Measurements from ENCODE around the gene UNC93A. TPM values are rescaled to one million over a fixed set of nuclear protein-coding genes. Genes with fewer than 3 reads are reported as not detected.
"Not testable (repeated sequence)": the region's sequence is repeated elsewhere in the genome, so short reads cannot be mapped to it uniquely, and the experiment has no call there.

UNC93A gene
- total RNA-seq, 1 experiment from 2014 or later = not detected

GRCh38 chr6:167305796-167306195 lies 14.7 kb downstream of the UNC93A start:
- H3K36me3 Mint-ChIP-seq (ENCODE audit: insufficient read depth, unreplicated experiment) = peaks cover 6% of the 10 kb centered on the region
- BruUV-seq (replicated peaks) = no TSS peak
- H3K9me3 Mint-ChIP-seq (ENCODE audit: low read depth, unreplicated experiment) = peaks cover 4% of the 10 kb centered on the region
- no peak for TF ChIP-seq CTCF (IDR thresholded peaks at IDR 0.05; ENCODE audit: unreplicated experiment)
- no peak for DNase-seq
- CTCF ChIA-PET = interaction anchor here (1.1 kb wide), 1 partner anchor 14 kb away, joined by 3 read pairs; the partner anchor contains the start of gene UNC93A
- H3K27me3 Mint-ChIP-seq (ENCODE audit: unreplicated experiment) = peaks cover 60% of the 10 kb centered on the region
- peaks cover 21% of the 10 kb centered on the region for H3K4me1 Mint-ChIP-seq (ENCODE audit: low read depth, unreplicated experiment)
- no peak overlapping the region for H3K27ac Mint-ChIP-seq (ENCODE audit: unreplicated experiment)
- H3K4me3 Mint-ChIP-seq (ENCODE audit: low read depth, unreplicated experiment) = no peak overlapping the region
- intact Hi-C loops (cut with micrococcal nuclease; ENCODE audit: unreplicated experiment) = no loop called here

DNA sequence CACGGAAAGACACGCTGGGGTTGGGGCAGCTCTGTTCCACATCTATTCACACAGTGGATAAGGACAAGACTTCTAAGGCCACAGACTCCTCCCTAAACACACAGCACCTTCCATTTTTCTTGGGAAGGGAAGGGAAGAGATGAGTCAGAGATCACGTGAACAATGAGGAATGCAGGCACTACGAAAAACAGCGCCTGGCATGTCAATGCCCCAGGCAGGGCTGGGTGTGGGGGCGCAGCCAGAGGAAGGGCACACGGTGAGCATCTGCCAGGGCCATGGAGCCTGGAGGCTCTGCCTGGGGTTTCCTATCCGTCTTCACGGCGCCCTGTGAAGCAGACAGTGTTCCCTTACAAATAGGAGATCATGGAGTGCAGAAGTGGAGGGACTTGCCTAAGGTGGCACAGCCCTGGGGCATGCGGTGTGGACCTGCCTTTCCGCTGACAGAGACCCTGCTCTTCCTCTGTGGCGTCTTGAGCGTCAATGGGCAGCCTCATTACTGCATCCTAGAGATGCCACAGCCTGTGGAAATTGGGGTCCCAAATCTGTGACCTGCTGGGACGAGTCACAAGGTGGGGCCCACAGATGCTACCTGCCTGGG lies 15.4 kb downstream of the UNC93A start:
- peaks cover 4% of the 10 kb centered on the region for H3K9me3 Mint-ChIP-seq (ENCODE audit: low read depth, unreplicated experiment)
- TF ChIP-seq CTCF (IDR thresholded peaks at IDR 0.05; ENCODE audit: unreplicated experiment) = no peak
- intact Hi-C loops (cut with micrococcal nuclease; ENCODE audit: unreplicated experiment) = no loop called here
- BruUV-seq (replicated peaks) = no TSS peak
- DNase-seq = peak; percentile 18
- peaks cover 6% of the 10 kb centered on the region for H3K36me3 Mint-ChIP-seq (ENCODE audit: insufficient read depth, unreplicated experiment)
- H3K27ac Mint-ChIP-seq (ENCODE audit: unreplicated experiment) = no peak overlapping the region
- H3K4me3 Mint-ChIP-seq (ENCODE audit: low read depth, unreplicated experiment) = no peak overlapping the region
- CTCF ChIA-PET = no interaction called here
- H3K4me1 Mint-ChIP-seq (ENCODE audit: low read depth, unreplicated experiment) = peaks cover 27% of the 10 kb centered on the region
- peaks cover 67% of the 10 kb centered on the region for H3K27me3 Mint-ChIP-seq (ENCODE audit: unreplicated experiment)

DNA sequence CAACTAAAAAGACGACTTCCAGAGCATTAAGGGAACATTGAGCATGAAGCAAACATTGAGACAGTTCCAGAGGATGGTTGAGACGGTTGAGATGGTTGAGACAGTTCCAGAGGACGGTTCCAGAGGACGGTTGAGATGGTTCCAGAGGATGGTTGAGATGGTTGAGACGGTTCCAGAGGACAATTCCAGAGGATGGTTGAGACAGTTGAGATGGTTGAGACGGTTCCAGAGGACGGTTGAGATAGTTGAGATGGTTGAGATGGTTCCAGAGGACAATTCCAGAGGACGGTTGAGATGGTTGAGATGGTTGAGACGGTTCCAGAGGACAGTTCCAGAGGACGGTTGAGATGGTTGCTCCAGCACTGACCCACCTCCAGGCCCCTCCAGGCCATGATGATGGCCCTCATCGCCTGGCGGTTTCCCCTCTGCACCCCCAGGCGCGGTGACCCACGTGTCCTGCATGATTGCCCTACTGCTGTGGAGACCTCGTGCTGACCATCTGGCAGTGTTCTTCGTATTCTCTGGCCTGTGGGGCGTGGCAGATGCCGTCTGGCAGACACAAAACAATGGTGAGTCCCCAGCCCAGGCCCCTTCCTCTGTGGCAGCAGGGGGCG lies 16.3 kb downstream of the UNC93A start:
- H3K36me3 Mint-ChIP-seq (ENCODE audit: insufficient read depth, unreplicated experiment) = peaks cover 6% of the 10 kb centered on the region
- no TSS peak for BruUV-seq (replicated peaks)
- peaks cover 4% of the 10 kb centered on the region for H3K9me3 Mint-ChIP-seq (ENCODE audit: low read depth, unreplicated experiment)
- CTCF ChIA-PET = no interaction called here
- no peak for DNase-seq
- TF ChIP-seq CTCF (IDR thresholded peaks at IDR 0.05; ENCODE audit: unreplicated experiment) = no peak
- no peak overlapping the region for H3K27ac Mint-ChIP-seq (ENCODE audit: unreplicated experiment)
- no peak overlapping the region for H3K4me3 Mint-ChIP-seq (ENCODE audit: low read depth, unreplicated experiment)
- H3K4me1 Mint-ChIP-seq (ENCODE audit: low read depth, unreplicated experiment) = peaks cover 27% of the 10 kb centered on the region
- intact Hi-C loops (cut with micrococcal nuclease; ENCODE audit: unreplicated experiment) = no loop called here
- peaks cover 66% of the 10 kb centered on the region for H3K27me3 Mint-ChIP-seq (ENCODE audit: unreplicated experiment)

DNA sequence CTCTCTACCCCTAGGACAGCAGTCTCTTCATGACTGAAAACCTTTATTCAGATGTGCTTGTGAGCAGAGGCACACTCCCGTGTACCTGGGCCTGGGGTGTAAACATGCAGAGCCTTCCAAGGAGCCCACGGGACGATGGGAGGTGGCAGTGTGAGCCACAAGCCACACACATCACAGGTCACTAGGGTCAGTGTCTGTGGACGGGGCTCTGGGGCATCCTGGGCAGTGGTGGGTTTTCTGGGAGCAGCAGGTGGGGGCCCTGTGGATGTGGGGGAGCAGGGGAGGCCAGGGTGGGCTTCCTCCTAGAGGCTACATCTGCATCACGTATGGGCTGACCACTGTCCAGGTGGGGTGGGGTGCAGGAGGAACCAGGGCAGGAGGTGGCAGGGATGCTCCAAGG lies 17.1 kb downstream of the UNC93A start:
- no peak for TF ChIP-seq CTCF (IDR thresholded peaks at IDR 0.05; ENCODE audit: unreplicated experiment)
- Mint-ChIP-seq H3K27ac (ENCODE audit: unreplicated experiment) (no peak overlapping the region), H3K4me3 (ENCODE audit: low read depth, unreplicated experiment) (no peak overlapping the region), H3K36me3 (ENCODE audit: insufficient read depth, unreplicated experiment) (peaks cover 6% of the 10 kb centered on the region), H3K9me3 (ENCODE audit: low read depth, unreplicated experiment) (peaks cover 4% of the 10 kb centered on the region), H3K27me3 (ENCODE audit: unreplicated experiment) (peaks cover 66% of the 10 kb centered on the region), H3K4me1 (ENCODE audit: low read depth, unreplicated experiment) (peaks cover 27% of the 10 kb centered on the region)
- intact Hi-C loops (cut with micrococcal nuclease; ENCODE audit: unreplicated experiment) = no loop called here
- no TSS peak for BruUV-seq (replicated peaks)
- CTCF ChIA-PET = no interaction called here
- DNase-seq = no peak

- CTCF ChIA-PET = interaction anchor here (0.8 to 1.5 kb wide), 2 partner anchors 21 to 41 kb away, joined by 3 to 9 read pairs; no protein-coding TSS in a partner anchor
- H3K4me3 Mint-ChIP-seq (ENCODE audit: low read depth, unreplicated experiment); H3K9me3 Mint-ChIP-seq (ENCODE audit: low read depth, unreplicated experiment); intact Hi-C loops (cut with micrococcal nuclease; ENCODE audit: unreplicated experiment); DNase-seq; BruUV-seq (replicated peaks); H3K27ac Mint-ChIP-seq (ENCODE audit: unreplicated experiment); H3K36me3 Mint-ChIP-seq (ENCODE audit: insufficient read depth, unreplicated experiment): not testable (repeated sequence)
- Mint-ChIP-seq H3K4me1 (ENCODE audit: low read depth, unreplicated experiment) (peaks cover 27% of the 10 kb centered on the region), H3K27me3 (ENCODE audit: unreplicated experiment) (peaks cover 66% of the 10 kb centered on the region)
These were observed 18.5 kb downstream of the UNC93A start for GRCh38 chr6:167309355-167310192.

Data from Calu3 (cell line).